ENCODE data around the gene ERN1. TPM values are rescaled to one million over a fixed set of nuclear protein-coding genes. Genes with fewer than 3 reads are reported as not detected.

ERN1 gene
- total and polyA plus RNA-seq, 2 of the 8 experiments (the other 6 are each of a cell fraction or from before 2014, with no cell fraction given): 1.8 to 3.9 TPM

DNA sequence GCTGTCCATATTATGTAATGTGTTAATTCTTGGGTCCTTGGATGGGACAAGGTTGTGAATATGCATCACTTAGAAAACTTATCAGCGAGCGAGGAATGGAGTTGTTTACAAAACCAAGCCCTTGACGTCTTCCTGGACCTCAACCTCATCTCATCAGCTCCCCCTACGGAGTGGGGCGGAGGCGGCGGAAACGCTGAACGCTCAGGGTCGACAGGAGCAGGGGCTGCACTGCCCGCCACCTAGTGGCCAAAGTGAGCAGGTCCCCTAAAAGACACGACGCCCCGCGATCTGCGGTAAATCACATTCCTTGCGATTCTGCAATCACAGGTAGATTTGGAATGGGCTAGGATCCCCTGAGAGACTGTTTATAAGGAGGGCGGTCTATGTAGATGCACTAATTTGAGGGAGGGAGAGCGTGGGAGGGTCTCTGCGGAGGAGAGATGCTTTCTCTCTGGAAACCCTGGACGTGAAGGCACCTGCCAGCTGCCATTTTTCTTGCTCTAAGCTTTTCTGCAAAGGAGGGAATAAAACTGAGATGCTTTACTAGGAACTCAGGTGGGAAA lies 104.1 kb downstream of the ERN1 start:
- H4K20me1 ChIP-seq (replicated peaks in 1 of 2; ENCODE audit: control insufficient read depth in 1 of 2, insufficient read depth in 2 of 2, low read length in 2 of 2): no peaks in the 10 kb centered on the region
- peak overlapping the region in 1 of 2 experiments; percentile 43; a peak in 3 of 4 replicates for H3K4me2 ChIP-seq (ENCODE audit: insufficient read depth in 1 of 2, low read depth in 2 of 2, low read length in 2 of 2)
- H2BK120ac ChIP-seq (replicated peaks; ENCODE audit: low read depth, low read length): no peak overlapping the region
- H3K79me1 ChIP-seq (ENCODE audit: low read depth, low read length): no peaks in the 10 kb centered on the region
- no peak overlapping the region for H3K9ac ChIP-seq (replicated peaks in 1 of 4; ENCODE audit: extremely low read depth in 1 of 4, low read depth in 3 of 4, low read length in 3 of 4)
- no peaks in the 10 kb centered on the region; a peak in 1 of 7 replicates for H3K4me1 ChIP-seq (replicated peaks in 1 of 4; ENCODE audit: control insufficient read depth in 3 of 4, insufficient read depth in 4 of 4, low read length in 3 of 4)
- H4K8ac ChIP-seq (ENCODE audit: extremely low read depth, insufficient read depth, low read length): no peak overlapping the region
- H3K18ac ChIP-seq (ENCODE audit: extremely low read depth, low read length): peak overlapping the region; percentile 19; the same call in 1 of the 2 replicates
- no peak overlapping the region for H2BK5ac ChIP-seq (ENCODE audit: low read depth, low read length)
- peak overlapping the region; percentile 93 for H2AFZ ChIP-seq (ENCODE audit: low read length)
- no peak overlapping the region for H2AK5ac ChIP-seq (ENCODE audit: low read depth, low read length)
- no peak overlapping the region for H3K23ac ChIP-seq (ENCODE audit: insufficient read length)
- H3K14ac ChIP-seq (ENCODE audit: insufficient read length): no peak overlapping the region
- FAIRE-seq (peak; percentile 7), DNase-seq (ENCODE audit: low read depth in 1 of 2, low spot score in 2 of 2) (peak; percentile 70 to 85)
- no peaks in the 10 kb centered on the region for H3K23me2 ChIP-seq (ENCODE audit: low read depth, low read length)
- H4K91ac ChIP-seq (replicated peaks; ENCODE audit: insufficient read length, low read length): no peak overlapping the region
- no peak overlapping the region for H2BK15ac ChIP-seq (ENCODE audit: low read length)
- H3K9me3 ChIP-seq (ENCODE audit: insufficient read depth in 2 of 2, low read depth in 1 of 2, low read length in 1 of 2): no peaks in the 10 kb centered on the region
- H3K79me2 ChIP-seq (ENCODE audit: control insufficient read depth in 1 of 2, insufficient read depth in 2 of 2, low read length in 2 of 2): no peaks in the 10 kb centered on the region
- H2BK20ac ChIP-seq (ENCODE audit: low read length): no peak overlapping the region
- no peak overlapping the region for H3K4ac ChIP-seq (replicated peaks; ENCODE audit: insufficient read length, low read depth, low read length)
- H4K5ac ChIP-seq (ENCODE audit: insufficient read length, low read depth, low read length): no peak overlapping the region
- ChIA-PET CTCF (ENCODE audit: partially characterized antibody) (interaction anchor here (0.6 to 11.6 kb wide), 45 partner anchors 8 to 404 kb away, joined by 3 to 202 read pairs (median 5); partner anchors contain the start of genes CD79B, CSHL1, ERN1 and GH1), POLR2A (ENCODE audit: partially characterized antibody) (interaction anchor here (0.8 to 2.1 kb wide), 3 partner anchors 24 to 120 kb away, joined by 3 to 8 read pairs (median 3); no protein-coding TSS in a partner anchor)
- WGBS, 2 experiments (ENCODE audit: extremely low coverage in 1 of 2, insufficient coverage in 1 of 2, insufficient read length in 1 of 2, insufficient replicate concordance in 2 of 2, low coverage in 1 of 2, low lambda C conversion rate in 2 of 2, missing lambda C conversion rate in 1 of 2): 11% methylated on average over 21 of the region's 21 CpGs; no CpG with 5 or more reads in 1 of the 2 experiments
- no peak overlapping the region for H3K56ac ChIP-seq (replicated peaks; ENCODE audit: insufficient read length, low read depth, low read length)
- no peak overlapping the region; the same call in 1 of the 2 replicates for H2BK12ac ChIP-seq (ENCODE audit: low read depth, low read length)
- H3K27me3 ChIP-seq (replicated peaks in 1 of 4; ENCODE audit: control insufficient read depth in 3 of 4, extremely low read depth in 1 of 4, insufficient read depth in 3 of 4, low read length in 3 of 4): peaks cover 0 to 4% (median 1%) of the 10 kb centered on the region in 4 experiments; a peak in 3 of 7 replicates
- peak overlapping the region in 1 of 4 experiments; percentile 20; a peak in 1 of 8 replicates for H3K4me3 ChIP-seq (ENCODE audit: extremely low read depth in 1 of 4, insufficient read depth in 2 of 4, low read depth in 3 of 4, low read length in 4 of 4)
- H3K36me3 ChIP-seq (ENCODE audit: control insufficient read depth in 2 of 4, insufficient read depth in 4 of 4, low read length in 3 of 4): no peaks in the 10 kb centered on the region
- H3K27ac ChIP-seq (ENCODE audit: low read depth, low read length): no peak overlapping the region
- TF ChIP-seq TAF7 (optimal IDR thresholded peaks at IDR 0.05; ENCODE audit: borderline replicate concordance, low read depth, low read length) (no peak), YY1 (IDR thresholded peaks at IDR 0.05; ENCODE audit: low read depth, low read length) (peak; percentile 64), KDM1A (IDR thresholded peaks at IDR 0.05; ENCODE audit: borderline replicate concordance, low read length) (peak; percentile 60; the same call in 1 of the 2 replicates), RAD21 (IDR thresholded peaks at IDR 0.05 in 1 of 2, conservative IDR thresholded peaks at IDR 0.05 in 1 of 2; ENCODE audit: low read depth in 2 of 2, low read length in 2 of 2) (peak; percentile 71 to 78), EP300 (IDR thresholded peaks at IDR 0.05; ENCODE audit: borderline replicate concordance in 1 of 2, low read depth in 2 of 2, low read length in 2 of 2) (peak in 1 of 2 experiments; percentile 34; a peak in 1 of 3 replicates), SP1 (IDR thresholded peaks at IDR 0.05; ENCODE audit: low read depth, low read length) (0 out of 2 replicates have a peak, but pooled peaks have one; percentile 31), CREB1 (IDR thresholded peaks at IDR 0.05) (peak; percentile 68), SIRT6 (IDR thresholded peaks at IDR 0.05; ENCODE audit: low read length) (no peak), CEBPB (IDR thresholded peaks at IDR 0.05; ENCODE audit: low read depth, low read length) (peak; percentile 80), POLR2AphosphoS5 (IDR thresholded peaks at IDR 0.05; ENCODE audit: low read depth, low read length) (no peak), JUND (IDR thresholded peaks at IDR 0.05; ENCODE audit: low read length) (0 out of 2 replicates have a peak, but pooled peaks have one; percentile 62), RNF2 (IDR thresholded peaks at IDR 0.05; ENCODE audit: borderline replicate concordance, low read depth, low read length, missing control alignments, poor library complexity, severe bottlenecking) (no peak)
